SK-N-MC (cell line): ENCODE results near the gene SSTR4.
A peak's percentile ranks its signal among the peaks of the same experiment; 100 is the strongest.

Experiments used
- EZH2 ChIP-seq: fragments of 200-600 bp; sonication (generic); IDR thresholded peaks from one replicate; pipeline ENCODE4 v1.6.1; 2017; ENCODE audit warnings: antibody characterized with exemption
- POLR2AphosphoS5 ChIP-seq: IDR thresholded peaks from 2 replicates; pipeline ENCODE4 v1.6.1; 2012; ENCODE audit warnings: mild to moderate bottlenecking, low read depth, low read length, borderline replicate concordance

DNA sequence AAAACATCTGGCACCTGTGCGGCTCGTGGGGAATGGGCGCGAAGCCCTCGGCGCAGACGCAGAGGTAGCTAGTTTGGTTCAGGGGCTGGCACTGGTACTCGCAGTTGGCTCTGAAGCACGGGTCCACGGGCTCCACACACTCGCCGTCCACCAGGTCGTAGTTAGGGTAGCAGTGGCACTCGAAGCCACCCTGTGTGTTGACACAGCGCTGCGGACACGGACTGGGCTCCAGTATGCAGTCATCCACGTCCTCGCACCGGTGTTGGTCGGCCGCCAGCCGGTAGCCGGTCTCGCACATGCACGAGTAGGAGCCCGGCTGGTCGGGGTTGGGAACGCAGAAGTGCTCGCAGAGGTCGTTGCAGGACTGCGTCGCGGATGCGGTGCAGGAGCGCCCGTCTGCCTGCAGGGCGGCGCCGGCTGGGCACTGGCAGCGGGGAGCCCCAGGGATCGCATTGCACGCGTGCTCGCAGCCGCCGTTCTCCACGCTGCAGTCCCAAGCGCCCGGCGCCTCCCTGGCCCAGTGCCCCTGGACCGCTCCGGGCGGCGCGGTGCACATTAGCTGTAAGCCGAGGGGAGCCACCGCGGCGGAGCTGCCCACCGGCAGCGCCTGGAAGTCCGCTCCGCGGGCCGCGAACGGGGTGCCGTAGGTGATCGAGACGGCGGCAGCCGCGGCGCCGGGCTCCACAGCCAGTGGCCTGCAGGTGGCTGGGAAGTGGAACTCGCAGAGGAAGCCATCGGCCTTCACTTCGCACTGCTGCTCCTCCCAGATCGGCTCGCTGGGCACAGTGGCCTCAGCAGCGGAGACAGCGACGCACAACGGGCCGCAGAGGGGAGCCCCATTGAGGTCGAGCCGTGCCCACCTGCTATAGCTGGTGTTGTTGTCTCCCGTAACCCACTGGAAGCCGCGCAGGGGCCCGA lies 13.4 kb downstream of the SSTR4 start:
- TF ChIP-seq POLR2AphosphoS5 (no peak), EZH2 (peak; percentile 16)
